ENCODE data around the gene CDH15. TPM values are rescaled to one million over a fixed set of nuclear protein-coding genes. Genes with fewer than 3 reads are reported as not detected.

CDH15 gene
- total and polyA plus RNA-seq, 2 of the 13 experiments (the other 11 are each of a cell fraction or from before 2014, with no cell fraction given) = 0.74 to 2.2 TPM

DNA sequence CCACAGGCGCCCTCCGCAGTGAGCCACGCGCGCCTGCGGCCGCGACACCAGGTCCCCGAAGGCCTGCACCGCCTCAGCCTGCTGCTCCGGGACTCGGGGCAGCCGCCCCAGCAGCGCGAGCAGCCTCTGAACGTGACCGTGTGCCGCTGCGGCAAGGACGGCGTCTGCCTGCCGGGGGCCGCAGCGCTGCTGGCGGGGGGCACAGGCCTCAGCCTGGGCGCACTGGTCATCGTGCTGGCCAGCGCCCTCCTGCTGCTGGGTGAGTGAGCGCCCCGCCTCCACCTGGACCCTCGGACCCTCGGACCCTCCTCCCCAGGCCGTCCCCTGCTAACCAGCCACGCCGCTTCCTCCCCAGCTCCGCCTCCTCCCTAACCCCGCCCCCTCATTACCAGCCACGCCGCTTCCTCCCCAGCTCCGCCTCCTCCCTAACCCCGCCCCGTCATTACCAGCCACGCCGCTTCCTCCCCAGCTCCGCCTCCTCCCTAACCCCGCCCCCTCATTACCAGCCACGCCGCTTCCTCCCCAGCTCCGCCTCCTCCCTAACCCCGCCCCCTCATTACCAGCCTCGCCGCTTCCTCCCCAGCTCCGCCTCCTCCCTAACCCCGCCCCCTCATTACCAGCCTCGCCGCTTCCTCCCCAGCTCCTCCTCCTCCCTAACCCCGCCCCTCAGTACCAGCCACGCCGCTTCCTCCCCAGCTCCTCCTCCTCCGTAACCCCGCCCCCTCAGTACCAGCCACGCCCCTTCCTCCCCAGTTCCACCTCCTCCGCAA lies 20.8 kb downstream of the CDH15 start (continued):
- TF ChIP-seq, protein P1, sequence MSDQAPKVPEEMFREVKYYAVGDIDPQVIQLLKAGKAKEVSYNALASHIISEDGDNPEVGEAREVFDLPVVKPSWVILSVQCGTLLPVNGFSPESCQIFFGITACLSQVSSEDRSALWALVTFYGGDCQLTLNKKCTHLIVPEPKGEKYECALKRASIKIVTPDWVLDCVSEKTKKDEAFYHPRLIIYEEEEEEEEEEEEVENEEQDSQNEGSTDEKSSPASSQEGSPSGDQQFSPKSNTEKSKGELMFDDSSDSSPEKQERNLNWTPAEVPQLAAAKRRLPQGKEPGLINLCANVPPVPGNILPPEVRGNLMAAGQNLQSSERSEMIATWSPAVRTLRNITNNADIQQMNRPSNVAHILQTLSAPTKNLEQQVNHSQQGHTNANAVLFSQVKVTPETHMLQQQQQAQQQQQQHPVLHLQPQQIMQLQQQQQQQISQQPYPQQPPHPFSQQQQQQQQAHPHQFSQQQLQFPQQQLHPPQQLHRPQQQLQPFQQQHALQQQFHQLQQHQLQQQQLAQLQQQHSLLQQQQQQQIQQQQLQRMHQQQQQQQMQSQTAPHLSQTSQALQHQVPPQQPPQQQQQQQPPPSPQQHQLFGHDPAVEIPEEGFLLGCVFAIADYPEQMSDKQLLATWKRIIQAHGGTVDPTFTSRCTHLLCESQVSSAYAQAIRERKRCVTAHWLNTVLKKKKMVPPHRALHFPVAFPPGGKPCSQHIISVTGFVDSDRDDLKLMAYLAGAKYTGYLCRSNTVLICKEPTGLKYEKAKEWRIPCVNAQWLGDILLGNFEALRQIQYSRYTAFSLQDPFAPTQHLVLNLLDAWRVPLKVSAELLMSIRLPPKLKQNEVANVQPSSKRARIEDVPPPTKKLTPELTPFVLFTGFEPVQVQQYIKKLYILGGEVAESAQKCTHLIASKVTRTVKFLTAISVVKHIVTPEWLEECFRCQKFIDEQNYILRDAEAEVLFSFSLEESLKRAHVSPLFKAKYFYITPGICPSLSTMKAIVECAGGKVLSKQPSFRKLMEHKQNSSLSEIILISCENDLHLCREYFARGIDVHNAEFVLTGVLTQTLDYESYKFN (CRISPR knock-in tag; conservative IDR thresholded peaks at IDR 0.05) = peak; percentile 73
- TF ChIP-seq PHF20 (CRISPR knock-in tag; IDR thresholded peaks at IDR 0.05) = peak; percentile 67; the same call in 1 of the 2 replicates
- 0 out of 2 replicates have a peak, but pooled peaks have one; percentile 45 for TF ChIP-seq NFE2L1 (CRISPR knock-in tag; IDR thresholded peaks at IDR 0.05; ENCODE audit: borderline replicate concordance)
- TF ChIP-seq, protein P2, sequence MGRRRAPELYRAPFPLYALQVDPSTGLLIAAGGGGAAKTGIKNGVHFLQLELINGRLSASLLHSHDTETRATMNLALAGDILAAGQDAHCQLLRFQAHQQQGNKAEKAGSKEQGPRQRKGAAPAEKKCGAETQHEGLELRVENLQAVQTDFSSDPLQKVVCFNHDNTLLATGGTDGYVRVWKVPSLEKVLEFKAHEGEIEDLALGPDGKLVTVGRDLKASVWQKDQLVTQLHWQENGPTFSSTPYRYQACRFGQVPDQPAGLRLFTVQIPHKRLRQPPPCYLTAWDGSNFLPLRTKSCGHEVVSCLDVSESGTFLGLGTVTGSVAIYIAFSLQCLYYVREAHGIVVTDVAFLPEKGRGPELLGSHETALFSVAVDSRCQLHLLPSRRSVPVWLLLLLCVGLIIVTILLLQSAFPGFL (CRISPR knock-in tag; IDR thresholded peaks at IDR 0.05) = 0 out of 2 replicates have a peak, but pooled peaks have one; percentile 78
- TF ChIP-seq NR1H2 (CRISPR knock-in tag; IDR thresholded peaks at IDR 0.05; ENCODE audit: borderline replicate concordance, low read depth) = peak; percentile 85
- TF ChIP-seq CCDC6 (CRISPR knock-in tag; IDR thresholded peaks at IDR 0.05) = peak; percentile 75; the same call in 1 of the 2 replicates
- peak; percentile 88; the same call in 1 of the 2 replicates for TF ChIP-seq ZNF674 (CRISPR knock-in tag; IDR thresholded peaks at IDR 0.05; ENCODE audit: low read depth)
- peak; percentile 95 for TF ChIP-seq ZNF547 (CRISPR knock-in tag; IDR thresholded peaks at IDR 0.05)
- TF ChIP-seq KDM6A (CRISPR knock-in tag; IDR thresholded peaks at IDR 0.05; ENCODE audit: low read depth) = 0 out of 2 replicates have a peak, but pooled peaks have one; percentile 46
- TF ChIP-seq, protein P3, sequence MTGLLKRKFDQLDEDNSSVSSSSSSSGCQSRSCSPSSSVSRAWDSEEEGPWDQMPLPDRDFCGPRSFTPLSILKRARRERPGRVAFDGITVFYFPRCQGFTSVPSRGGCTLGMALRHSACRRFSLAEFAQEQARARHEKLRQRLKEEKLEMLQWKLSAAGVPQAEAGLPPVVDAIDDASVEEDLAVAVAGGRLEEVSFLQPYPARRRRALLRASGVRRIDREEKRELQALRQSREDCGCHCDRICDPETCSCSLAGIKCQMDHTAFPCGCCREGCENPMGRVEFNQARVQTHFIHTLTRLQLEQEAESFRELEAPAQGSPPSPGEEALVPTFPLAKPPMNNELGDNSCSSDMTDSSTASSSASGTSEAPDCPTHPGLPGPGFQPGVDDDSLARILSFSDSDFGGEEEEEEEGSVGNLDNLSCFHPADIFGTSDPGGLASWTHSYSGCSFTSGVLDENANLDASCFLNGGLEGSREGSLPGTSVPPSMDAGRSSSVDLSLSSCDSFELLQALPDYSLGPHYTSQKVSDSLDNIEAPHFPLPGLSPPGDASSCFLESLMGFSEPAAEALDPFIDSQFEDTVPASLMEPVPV (CRISPR knock-in tag; IDR thresholded peaks at IDR 0.05) = peak; percentile 73
- TF ChIP-seq, protein P4, sequence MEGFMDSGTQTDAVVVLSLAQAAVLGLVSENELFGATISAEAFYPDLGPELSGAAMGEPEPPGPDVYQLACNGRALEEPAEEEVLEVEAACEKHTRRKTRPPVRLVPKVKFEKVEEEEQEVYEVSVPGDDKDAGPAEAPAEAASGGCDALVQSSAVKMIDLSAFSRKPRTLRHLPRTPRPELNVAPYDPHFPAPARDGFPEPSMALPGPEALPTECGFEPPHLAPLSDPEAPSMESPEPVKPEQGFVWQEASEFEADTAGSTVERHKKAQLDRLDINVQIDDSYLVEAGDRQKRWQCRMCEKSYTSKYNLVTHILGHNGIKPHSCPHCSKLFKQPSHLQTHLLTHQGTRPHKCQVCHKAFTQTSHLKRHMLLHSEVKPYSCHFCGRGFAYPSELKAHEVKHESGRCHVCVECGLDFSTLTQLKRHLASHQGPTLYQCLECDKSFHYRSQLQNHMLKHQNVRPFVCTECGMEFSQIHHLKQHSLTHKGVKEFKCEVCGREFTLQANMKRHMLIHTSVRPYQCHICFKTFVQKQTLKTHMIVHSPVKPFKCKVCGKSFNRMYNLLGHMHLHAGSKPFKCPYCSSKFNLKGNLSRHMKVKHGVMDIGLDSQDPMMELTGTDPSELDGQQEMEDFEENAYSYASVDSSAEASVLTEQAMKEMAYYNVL (CRISPR knock-in tag; IDR thresholded peaks at IDR 0.05; ENCODE audit: borderline replicate concordance) = peak; percentile 56
- TF ChIP-seq, protein P5, sequence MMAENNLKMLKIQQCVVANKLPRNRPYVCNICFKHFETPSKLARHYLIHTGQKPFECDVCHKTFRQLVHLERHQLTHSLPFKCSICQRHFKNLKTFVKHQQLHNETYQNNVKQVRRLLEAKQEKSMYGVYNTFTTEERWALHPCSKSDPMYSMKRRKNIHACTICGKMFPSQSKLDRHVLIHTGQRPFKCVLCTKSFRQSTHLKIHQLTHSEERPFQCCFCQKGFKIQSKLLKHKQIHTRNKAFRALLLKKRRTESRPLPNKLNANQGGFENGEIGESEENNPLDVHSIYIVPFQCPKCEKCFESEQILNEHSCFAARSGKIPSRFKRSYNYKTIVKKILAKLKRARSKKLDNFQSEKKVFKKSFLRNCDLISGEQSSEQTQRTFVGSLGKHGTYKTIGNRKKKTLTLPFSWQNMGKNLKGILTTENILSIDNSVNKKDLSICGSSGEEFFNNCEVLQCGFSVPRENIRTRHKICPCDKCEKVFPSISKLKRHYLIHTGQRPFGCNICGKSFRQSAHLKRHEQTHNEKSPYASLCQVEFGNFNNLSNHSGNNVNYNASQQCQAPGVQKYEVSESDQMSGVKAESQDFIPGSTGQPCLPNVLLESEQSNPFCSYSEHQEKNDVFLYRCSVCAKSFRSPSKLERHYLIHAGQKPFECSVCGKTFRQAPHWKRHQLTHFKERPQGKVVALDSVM (CRISPR knock-in tag; IDR thresholded peaks at IDR 0.05) = peak; percentile 49; the same call in 1 of the 2 replicates
- TF ChIP-seq, protein P6, sequence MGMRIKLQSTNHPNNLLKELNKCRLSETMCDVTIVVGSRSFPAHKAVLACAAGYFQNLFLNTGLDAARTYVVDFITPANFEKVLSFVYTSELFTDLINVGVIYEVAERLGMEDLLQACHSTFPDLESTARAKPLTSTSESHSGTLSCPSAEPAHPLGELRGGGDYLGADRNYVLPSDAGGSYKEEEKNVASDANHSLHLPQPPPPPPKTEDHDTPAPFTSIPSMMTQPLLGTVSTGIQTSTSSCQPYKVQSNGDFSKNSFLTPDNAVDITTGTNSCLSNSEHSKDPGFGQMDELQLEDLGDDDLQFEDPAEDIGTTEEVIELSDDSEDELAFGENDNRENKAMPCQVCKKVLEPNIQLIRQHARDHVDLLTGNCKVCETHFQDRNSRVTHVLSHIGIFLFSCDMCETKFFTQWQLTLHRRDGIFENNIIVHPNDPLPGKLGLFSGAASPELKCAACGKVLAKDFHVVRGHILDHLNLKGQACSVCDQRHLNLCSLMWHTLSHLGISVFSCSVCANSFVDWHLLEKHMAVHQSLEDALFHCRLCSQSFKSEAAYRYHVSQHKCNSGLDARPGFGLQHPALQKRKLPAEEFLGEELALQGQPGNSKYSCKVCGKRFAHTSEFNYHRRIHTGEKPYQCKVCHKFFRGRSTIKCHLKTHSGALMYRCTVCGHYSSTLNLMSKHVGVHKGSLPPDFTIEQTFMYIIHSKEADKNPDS (CRISPR knock-in tag; IDR thresholded peaks at IDR 0.05) = 0 out of 2 replicates have a peak, but pooled peaks have one; percentile 72
- TF ChIP-seq ZFY (CRISPR knock-in tag; IDR thresholded peaks at IDR 0.05) = peak; percentile 96
